GM12874 (cell line): Measurements from ENCODE around the gene ASPSCR1.

Experiments used
- CTCF ChIP-seq: IDR thresholded peaks from 2 replicates; pipeline ENCODE4 v1.5.1; 2011; ENCODE audit warnings: low read depth, mild to moderate bottlenecking, control low read depth, low read length, moderate library complexity; ENCODE audit not compliant: insufficient read depth

Gene ASPSCR1

GRCh38 chr17:82013772-82014321 is 36.4 kb downstream of the ASPSCR1 start:
- TF ChIP-seq CTCF = no peak

- TF ChIP-seq CTCF = no peak
These were observed 37.0 kb downstream of the ASPSCR1 start for GRCh38 chr17:82014432-82014831.

- TF ChIP-seq CTCF = no peak
These were observed 37.5 kb downstream of the ASPSCR1 start for GRCh38 chr17:82014971-82015310.

GRCh38 chr17:82015311-82015971 is 38.0 kb downstream of the ASPSCR1 start:
- TF ChIP-seq CTCF = no peak

- TF ChIP-seq CTCF = no peak
These were observed 38.8 kb downstream of the ASPSCR1 start for GRCh38 chr17:82016061-82016874.

GRCh38 chr17:82016875-82017459 is 39.5 kb downstream of the ASPSCR1 start:
- TF ChIP-seq CTCF = no peak

GRCh38 chr17:82017612-82018151 is 40.3 kb downstream of the ASPSCR1 start:
- TF ChIP-seq CTCF = no peak
